ENCODE results near the gene GCNT1. TPM values are rescaled to one million over a fixed set of nuclear protein-coding genes. Genes with fewer than 3 reads are reported as not detected.
A peak's percentile ranks its signal among the peaks of the same experiment; 100 is the strongest.

Gene GCNT1
- total RNA-seq (1 to 10 TPM; 6.4 to 9.0 TPM), total RNA-seq (14.6 to 14.9 reads per million in 2 donors)

GRCh38 chr9:76458903-76459693, at the start of gene GCNT1:
TSS of gene GCNT1 (plus strand) at chr9:76459182. CDS start at chr9:76502382, 43,200 bp downstream.
- H3K4me3 Mint-ChIP-seq = peak within 1 kb of the TSS; percentile 95
- no peaks in the 10 kb centered on the region for H3K27me3 Mint-ChIP-seq
- ATAC-seq (peak; percentile 95), DNase-seq (peak; percentile 87 to 90 (median 88))
- H3K9me3 ChIP-seq (ENCODE audit: control insufficient read depth, low read length, poor library complexity, severe bottlenecking) = no peaks in the 10 kb centered on the region
- H3K27ac Mint-ChIP-seq = peak within 1 kb of the TSS; percentile 77
- H3K4me1 Mint-ChIP-seq = peaks cover 25% of the 10 kb centered on the region
- H3K36me3 Mint-ChIP-seq (ENCODE audit: low read depth) = no peaks in the 10 kb centered on the region

- H3K27me3 Mint-ChIP-seq = no peaks in the 10 kb centered on the region
- DNase-seq (no peak), ATAC-seq (no peak)
- H3K36me3 Mint-ChIP-seq (ENCODE audit: low read depth) = no peaks in the 10 kb centered on the region
- no peaks in the 10 kb centered on the region for H3K9me3 ChIP-seq (ENCODE audit: control insufficient read depth, low read length, poor library complexity, severe bottlenecking)
- H3K27ac Mint-ChIP-seq = no peak overlapping the region
- H3K4me1 Mint-ChIP-seq = peaks cover 8% of the 10 kb centered on the region
- H3K4me3 Mint-ChIP-seq = no peak overlapping the region
Observed at GRCh38 chr9:76412638-76413037, 46.3 kb upstream of the GCNT1 start.

- ATAC-seq (no peak), DNase-seq (no peak)
- Mint-ChIP-seq H3K4me3 (no peak overlapping the region), H3K4me1 (peaks cover 13% of the 10 kb centered on the region), H3K36me3 (ENCODE audit: low read depth) (peaks cover under 1% of the 10 kb centered on the region), H3K27me3 (no peaks in the 10 kb centered on the region), H3K27ac (no peak overlapping the region)
- no peaks in the 10 kb centered on the region for H3K9me3 ChIP-seq (ENCODE audit: control insufficient read depth, low read length, poor library complexity, severe bottlenecking)
Observed at GRCh38 chr9:76413658-76414057, 45.3 kb upstream of the GCNT1 start.

GRCh38 chr9:76414661-76415060, 44.3 kb upstream of the GCNT1 start:
- no peaks in the 10 kb centered on the region for H3K9me3 ChIP-seq (ENCODE audit: control insufficient read depth, low read length, poor library complexity, severe bottlenecking)
- Mint-ChIP-seq H3K27ac (no peak overlapping the region), H3K36me3 (ENCODE audit: low read depth) (peaks cover 2% of the 10 kb centered on the region), H3K27me3 (no peaks in the 10 kb centered on the region), H3K4me1 (peaks cover 17% of the 10 kb centered on the region), H3K4me3 (no peak overlapping the region)
- DNase-seq (no peak), ATAC-seq (no peak)

- Mint-ChIP-seq H3K36me3 (ENCODE audit: low read depth) (peaks cover 2% of the 10 kb centered on the region), H3K4me1 (peaks cover 17% of the 10 kb centered on the region), H3K4me3 (no peak overlapping the region), H3K27me3 (no peaks in the 10 kb centered on the region), H3K27ac (no peak overlapping the region)
- ATAC-seq (no peak), DNase-seq (no peak)
- no peaks in the 10 kb centered on the region for H3K9me3 ChIP-seq (ENCODE audit: control insufficient read depth, low read length, poor library complexity, severe bottlenecking)
Observed at GRCh38 chr9:76415154-76415553, 43.8 kb upstream of the GCNT1 start.

- Mint-ChIP-seq H3K36me3 (ENCODE audit: low read depth) (peaks cover 2% of the 10 kb centered on the region), H3K4me1 (peaks cover 17% of the 10 kb centered on the region), H3K4me3 (peak overlapping the region; percentile 25), H3K27ac (no peak overlapping the region), H3K27me3 (no peaks in the 10 kb centered on the region)
- no peak for DNase-seq
- H3K9me3 ChIP-seq (ENCODE audit: control insufficient read depth, low read length, poor library complexity, severe bottlenecking) = no peaks in the 10 kb centered on the region
- ATAC-seq = no peak
Observed at GRCh38 chr9:76415731-76416130, 43.3 kb upstream of the GCNT1 start.

- H3K36me3 Mint-ChIP-seq (ENCODE audit: low read depth) = peaks cover 2% of the 10 kb centered on the region
- H3K27me3 Mint-ChIP-seq = no peaks in the 10 kb centered on the region
Observed at GRCh38 chr9:76417394-76417793, 41.6 kb upstream of the GCNT1 start.

GRCh38 chr9:76419782-76420380, 39.1 kb upstream of the GCNT1 start:
- DNase-seq = no peak
- peaks cover 30% of the 10 kb centered on the region for H3K4me1 Mint-ChIP-seq

More at GRCh38 chr9:76417394-76417793, 41.6 kb upstream of the GCNT1 start:
- H3K9me3 ChIP-seq (ENCODE audit: control insufficient read depth, low read length, poor library complexity, severe bottlenecking) = no peaks in the 10 kb centered on the region
- Mint-ChIP-seq H3K4me1 (peaks cover 18% of the 10 kb centered on the region), H3K27ac (no peak overlapping the region), H3K4me3 (no peak overlapping the region)
- no peak for ATAC-seq
- DNase-seq = no peak

GRCh38 chr9:76423216-76424177, 35.5 kb upstream of the GCNT1 start:
- H3K36me3 Mint-ChIP-seq (ENCODE audit: low read depth) = peaks cover 2% of the 10 kb centered on the region
- H3K4me3 Mint-ChIP-seq = peak overlapping the region; percentile 2
- peak; percentile 70 for ATAC-seq
- H3K27ac Mint-ChIP-seq = peak overlapping the region; percentile 81
- peaks cover 19% of the 10 kb centered on the region for H3K4me1 Mint-ChIP-seq
- DNase-seq = no peak
- no peaks in the 10 kb centered on the region for H3K27me3 Mint-ChIP-seq
- no peaks in the 10 kb centered on the region for H3K9me3 ChIP-seq (ENCODE audit: control insufficient read depth, low read length, poor library complexity, severe bottlenecking)

More at GRCh38 chr9:76419782-76420380, 39.1 kb upstream of the GCNT1 start:
- no peak for ATAC-seq
- peaks cover 2% of the 10 kb centered on the region for H3K36me3 Mint-ChIP-seq (ENCODE audit: low read depth)
- no peaks in the 10 kb centered on the region for H3K27me3 Mint-ChIP-seq
- H3K9me3 ChIP-seq (ENCODE audit: control insufficient read depth, low read length, poor library complexity, severe bottlenecking) = no peaks in the 10 kb centered on the region
- no peak overlapping the region for H3K27ac Mint-ChIP-seq
- no peak overlapping the region for H3K4me3 Mint-ChIP-seq

GRCh38 chr9:76424491-76424890, 34.5 kb upstream of the GCNT1 start:
- H3K4me1 Mint-ChIP-seq = peaks cover 14% of the 10 kb centered on the region
- H3K9me3 ChIP-seq (ENCODE audit: control insufficient read depth, low read length, poor library complexity, severe bottlenecking) = no peaks in the 10 kb centered on the region
- H3K36me3 Mint-ChIP-seq (ENCODE audit: low read depth) = no peaks in the 10 kb centered on the region
- no peak for ATAC-seq
- DNase-seq = no peak
- no peaks in the 10 kb centered on the region for H3K27me3 Mint-ChIP-seq
- no peak overlapping the region for H3K4me3 Mint-ChIP-seq
- H3K27ac Mint-ChIP-seq = peak overlapping the region; percentile 81

- H3K27me3 Mint-ChIP-seq = no peaks in the 10 kb centered on the region
- H3K9me3 ChIP-seq (ENCODE audit: control insufficient read depth, low read length, poor library complexity, severe bottlenecking) = no peaks in the 10 kb centered on the region
- no peak for DNase-seq
- H3K4me3 Mint-ChIP-seq = no peak overlapping the region
- H3K4me1 Mint-ChIP-seq = peaks cover 14% of the 10 kb centered on the region
- no peaks in the 10 kb centered on the region for H3K36me3 Mint-ChIP-seq (ENCODE audit: low read depth)
- no peak for ATAC-seq
- peak overlapping the region; percentile 6 for H3K27ac Mint-ChIP-seq
Observed at GRCh38 chr9:76425677-76426453, 33.1 kb upstream of the GCNT1 start.

GRCh38 chr9:76426807-76427419, 32.1 kb upstream of the GCNT1 start:
- Mint-ChIP-seq H3K36me3 (ENCODE audit: low read depth) (no peaks in the 10 kb centered on the region), H3K4me3 (no peak overlapping the region), H3K27ac (no peak overlapping the region), H3K27me3 (no peaks in the 10 kb centered on the region), H3K4me1 (peaks cover 14% of the 10 kb centered on the region)
- ATAC-seq (no peak), DNase-seq (no peak)
- H3K9me3 ChIP-seq (ENCODE audit: control insufficient read depth, low read length, poor library complexity, severe bottlenecking) = no peaks in the 10 kb centered on the region

Measured in T-helper 17 cell (primary cell).